WTC11 (cell line): Measurements from ENCODE around the gene ADGB.
"Not testable (repeated sequence)": the region's sequence is repeated elsewhere in the genome, so short reads cannot be mapped to it uniquely, and the experiment has no call there.

Experiments
- CREB1 ChIP-seq: sonication (generic); formaldehyde crosslinking; IDR thresholded peaks from 2 replicates; pipeline ENCODE4 v1.8.0; 2023; ENCODE audit warnings: mild to moderate bottlenecking, missing genetic modification reagents
- ESRRA ChIP-seq: sonication (generic); formaldehyde crosslinking; IDR thresholded peaks from 2 replicates; pipeline ENCODE4 v1.8.1; 2022; ENCODE audit warnings: mild to moderate bottlenecking, missing genetic modification reagents, borderline replicate concordance
- GRHL2 ChIP-seq: fragments of 250-450 bp; sonication (Bioruptor Pico); IDR thresholded peaks from 2 replicates; pipeline ENCODE4 v1.8.0; 2022; ENCODE audit warnings: mild to moderate bottlenecking, moderate library complexity; ENCODE audit not compliant: insufficient replicate concordance, severe bottlenecking
- IRF2 ChIP-seq: sonication (generic); formaldehyde crosslinking; IDR thresholded peaks from 2 replicates; pipeline ENCODE4 v1.8.0; 2022; ENCODE audit warnings: low read depth, missing genetic modification reagents, borderline replicate concordance
- SMAD4 ChIP-seq: sonication (generic); formaldehyde crosslinking; IDR thresholded peaks from 2 replicates; pipeline ENCODE4 v1.8.0; 2022; ENCODE audit warnings: mild to moderate bottlenecking, missing genetic modification reagents
- SP1 ChIP-seq: sonication (generic); formaldehyde crosslinking; conservative IDR thresholded peaks from 2 replicates; pipeline ENCODE4 v1.8.1; 2022; ENCODE audit warnings: missing genetic modification reagents
- TEAD4 ChIP-seq: sonication (generic); formaldehyde crosslinking; IDR thresholded peaks from 2 replicates; pipeline ENCODE4 v1.8.0; 2022; ENCODE audit warnings: mild to moderate bottlenecking, missing genetic modification reagents
- ZNF263 ChIP-seq: sonication (generic); formaldehyde crosslinking; IDR thresholded peaks from 2 replicates; pipeline ENCODE4 v1.8.1; 2022; ENCODE audit warnings: low read depth, mild to moderate bottlenecking, moderate library complexity, missing genetic modification reagents
- TF ChIP-seq, protein P1 (sequence below): fragments of 200-600 bp; IDR thresholded peaks from 2 replicates; pipeline ENCODE4 v1.8.0; 2022; ENCODE audit warnings: antibody characterized with exemption
- TF ChIP-seq, protein P2 (sequence below): sonication (generic); formaldehyde crosslinking; IDR thresholded peaks from 2 replicates; pipeline ENCODE4 v1.8.1; 2023; ENCODE audit warnings: mild to moderate bottlenecking, missing genetic modification reagents, moderate library complexity

DNA sequence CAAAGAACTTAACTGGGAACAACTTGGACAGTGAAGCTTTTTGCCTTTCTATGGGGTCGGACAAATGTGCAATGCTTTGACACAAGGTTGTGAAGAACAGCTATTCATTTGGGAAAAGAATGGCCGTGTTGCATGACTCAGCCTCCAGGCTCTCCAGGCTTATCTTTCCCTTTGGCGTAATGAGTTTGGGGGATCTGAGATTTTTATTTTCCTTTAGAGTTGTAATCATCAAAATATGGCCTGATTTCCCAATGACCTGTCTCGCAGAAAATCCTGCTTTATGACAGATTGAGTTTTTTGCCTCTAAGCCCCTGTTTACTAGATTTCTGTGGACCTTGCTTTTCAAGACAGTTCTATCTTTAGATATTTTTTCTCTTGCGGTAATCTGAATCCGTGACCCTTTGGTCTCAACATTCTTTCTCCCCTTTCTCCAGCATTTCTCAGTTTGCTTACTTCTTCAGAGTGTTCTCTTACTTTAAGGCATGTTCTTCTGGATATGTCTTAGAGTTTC lies 214.1 kb downstream of the ADGB start:
- not testable (repeated sequence) for TF ChIP-seq CREB1 (CRISPR knock-in tag); GRHL2 (CRISPR knock-in tag); ESRRA (CRISPR knock-in tag); IRF2 (CRISPR knock-in tag); SMAD4 (CRISPR knock-in tag); SP1; ZNF263 (CRISPR knock-in tag); TEAD4 (CRISPR knock-in tag)
- TF ChIP-seq, protein P1, sequence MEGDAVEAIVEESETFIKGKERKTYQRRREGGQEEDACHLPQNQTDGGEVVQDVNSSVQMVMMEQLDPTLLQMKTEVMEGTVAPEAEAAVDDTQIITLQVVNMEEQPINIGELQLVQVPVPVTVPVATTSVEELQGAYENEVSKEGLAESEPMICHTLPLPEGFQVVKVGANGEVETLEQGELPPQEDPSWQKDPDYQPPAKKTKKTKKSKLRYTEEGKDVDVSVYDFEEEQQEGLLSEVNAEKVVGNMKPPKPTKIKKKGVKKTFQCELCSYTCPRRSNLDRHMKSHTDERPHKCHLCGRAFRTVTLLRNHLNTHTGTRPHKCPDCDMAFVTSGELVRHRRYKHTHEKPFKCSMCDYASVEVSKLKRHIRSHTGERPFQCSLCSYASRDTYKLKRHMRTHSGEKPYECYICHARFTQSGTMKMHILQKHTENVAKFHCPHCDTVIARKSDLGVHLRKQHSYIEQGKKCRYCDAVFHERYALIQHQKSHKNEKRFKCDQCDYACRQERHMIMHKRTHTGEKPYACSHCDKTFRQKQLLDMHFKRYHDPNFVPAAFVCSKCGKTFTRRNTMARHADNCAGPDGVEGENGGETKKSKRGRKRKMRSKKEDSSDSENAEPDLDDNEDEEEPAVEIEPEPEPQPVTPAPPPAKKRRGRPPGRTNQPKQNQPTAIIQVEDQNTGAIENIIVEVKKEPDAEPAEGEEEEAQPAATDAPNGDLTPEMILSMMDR = not testable (repeated sequence)
- TF ChIP-seq, protein P2, sequence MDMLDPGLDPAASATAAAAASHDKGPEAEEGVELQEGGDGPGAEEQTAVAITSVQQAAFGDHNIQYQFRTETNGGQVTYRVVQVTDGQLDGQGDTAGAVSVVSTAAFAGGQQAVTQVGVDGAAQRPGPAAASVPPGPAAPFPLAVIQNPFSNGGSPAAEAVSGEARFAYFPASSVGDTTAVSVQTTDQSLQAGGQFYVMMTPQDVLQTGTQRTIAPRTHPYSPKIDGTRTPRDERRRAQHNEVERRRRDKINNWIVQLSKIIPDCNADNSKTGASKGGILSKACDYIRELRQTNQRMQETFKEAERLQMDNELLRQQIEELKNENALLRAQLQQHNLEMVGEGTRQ (CRISPR knock-in tag) = not testable (repeated sequence)
